Activated naive CD8-positive, alpha-beta T cell treated with anti-CD3 and anti-CD28 coated beads, Interleukin-2, amount 50 U/mL, for 16 hours (primary cell): Measurements from ENCODE around the gene S1PR1.

Experiments used
- DNase-seq: peaks from one replicate; pipeline ENCODE4 v3.0.0-alpha.2; 2020; ENCODE audit warnings: low read depth, low spot score

The S1PR1 gene

DNA sequence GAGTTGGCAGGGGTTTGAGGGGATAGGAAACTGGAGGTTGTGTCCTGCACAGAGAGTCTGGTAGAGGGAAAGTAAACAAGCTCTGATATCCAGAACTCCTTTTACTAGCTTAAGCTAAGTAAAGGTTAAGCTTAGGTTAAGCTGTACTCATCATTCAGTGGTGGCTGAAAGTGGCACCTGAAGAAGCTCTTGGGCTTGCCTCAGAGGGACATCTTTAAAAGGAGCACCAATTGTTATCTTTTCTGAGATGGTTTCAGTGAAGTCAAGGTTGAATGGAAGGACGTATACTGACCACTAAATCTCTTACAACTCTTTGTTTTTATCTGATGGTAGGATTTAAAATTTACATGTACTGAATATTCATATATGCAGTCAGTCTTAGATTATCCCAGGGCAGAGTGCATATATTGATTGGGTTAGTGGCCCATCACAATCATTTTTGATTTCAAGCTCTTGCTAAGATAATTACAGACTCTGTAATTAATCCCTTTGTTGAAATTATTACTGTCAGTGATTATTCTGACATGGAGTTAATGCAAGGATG is 43.3 kb downstream of the S1PR1 start:
- DNase-seq = no peak

DNA sequence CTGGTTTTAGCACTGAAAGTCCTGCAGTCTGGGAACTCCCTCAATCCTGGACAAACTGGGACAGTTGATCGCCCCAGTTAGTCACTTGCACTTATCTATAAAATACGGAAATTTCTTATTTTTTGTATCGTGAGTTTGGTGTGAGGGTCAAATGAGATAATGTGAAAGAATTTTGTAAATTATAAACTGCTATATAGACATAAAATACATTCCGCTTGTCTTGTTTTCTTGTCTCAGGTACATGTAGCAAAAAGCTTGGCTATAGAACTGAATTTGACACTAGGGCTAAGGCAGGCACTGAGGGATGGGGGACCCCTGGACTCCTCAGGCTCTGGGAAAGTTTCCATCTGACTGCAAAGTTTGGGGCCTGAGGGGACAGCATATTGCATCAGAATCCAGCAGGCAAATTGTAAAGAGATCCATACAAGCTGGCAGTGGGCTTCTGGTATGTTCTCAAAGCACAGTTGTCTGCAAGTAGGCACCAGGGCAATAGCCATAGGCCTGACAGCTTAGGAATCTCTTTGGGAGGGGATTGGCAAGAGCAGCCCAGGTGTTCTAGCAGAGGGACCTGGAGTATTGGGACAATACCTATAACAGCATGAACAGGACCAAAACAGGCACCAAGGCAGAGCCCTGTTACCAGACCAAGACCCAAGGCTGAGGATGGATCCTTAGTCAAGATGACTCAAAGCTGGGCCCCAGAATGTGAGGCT is 44.3 kb downstream of the S1PR1 start:
- no peak for DNase-seq

DNA sequence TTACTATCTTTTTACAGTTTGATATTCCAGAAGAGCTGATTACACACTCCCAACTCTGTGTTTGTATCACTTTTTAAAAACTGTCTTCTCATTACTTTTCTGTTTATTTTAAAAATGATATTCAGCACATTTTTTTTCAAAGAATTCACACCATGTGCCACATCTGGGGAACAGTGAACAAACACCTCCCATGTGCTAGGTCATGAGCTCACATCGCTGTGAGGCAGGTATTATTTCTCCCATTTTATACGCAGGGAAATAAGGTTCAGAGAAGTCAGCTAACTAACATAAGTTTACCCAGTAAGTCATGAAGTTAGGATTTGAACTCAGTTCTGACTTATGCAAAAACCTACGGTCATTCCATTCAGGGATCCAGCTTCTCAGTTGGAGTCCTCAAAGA is 44.9 kb downstream of the S1PR1 start:
- no peak for DNase-seq

DNA sequence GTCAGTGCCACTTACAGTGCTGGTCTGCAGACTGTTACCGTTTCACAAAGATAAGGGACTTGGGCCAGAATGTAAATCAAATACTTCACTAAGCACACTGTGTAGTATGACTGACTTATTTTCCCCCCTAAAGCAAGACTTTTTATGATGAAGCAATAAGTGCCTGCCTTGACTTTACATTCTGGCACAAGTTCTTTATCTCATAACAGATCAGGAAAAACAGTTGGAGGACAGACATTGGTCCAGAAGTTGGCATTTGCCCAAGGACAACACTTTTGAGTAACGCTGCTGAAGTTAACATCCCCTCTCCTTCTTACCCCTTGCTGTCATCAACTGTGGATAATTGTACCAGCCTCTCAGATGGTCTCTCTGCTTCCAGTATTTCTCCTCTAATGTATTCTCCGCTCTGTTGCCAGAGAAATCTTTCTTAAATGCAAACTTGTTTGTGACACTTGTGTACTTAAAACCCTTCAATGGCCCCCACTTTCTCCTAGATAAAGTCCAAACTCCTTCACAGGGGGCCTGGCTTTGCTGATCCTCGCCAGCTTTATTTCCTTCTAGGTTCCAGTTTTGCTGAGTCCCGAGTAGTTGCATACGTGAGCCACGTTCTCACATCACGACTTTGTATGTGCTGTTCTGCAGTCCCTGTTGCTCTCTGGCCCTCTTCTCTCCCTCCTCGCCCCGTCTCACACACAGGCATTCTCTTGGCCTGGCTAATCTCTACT is 45.7 kb downstream of the S1PR1 start:
- no peak for DNase-seq

DNA sequence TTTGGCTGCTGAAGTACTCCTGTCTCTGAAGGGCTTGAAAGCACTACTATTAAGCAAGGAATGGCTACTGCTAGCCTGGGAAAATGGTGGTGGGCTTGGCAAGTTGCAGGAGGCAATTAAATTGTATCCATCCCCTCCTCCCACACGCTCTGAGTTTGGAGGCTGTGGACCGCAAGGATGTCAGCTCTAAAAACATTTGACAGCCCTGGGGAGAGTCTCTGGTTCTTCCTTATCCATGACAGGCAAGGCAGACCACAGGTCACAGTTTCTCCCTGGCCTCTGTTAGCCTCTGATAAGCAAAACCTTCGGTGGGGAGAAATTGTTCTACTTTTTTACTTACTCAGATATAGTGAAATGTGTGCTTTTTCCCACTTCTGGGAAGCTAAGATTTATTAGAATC is 46.6 kb downstream of the S1PR1 start:
- no peak for DNase-seq

DNA sequence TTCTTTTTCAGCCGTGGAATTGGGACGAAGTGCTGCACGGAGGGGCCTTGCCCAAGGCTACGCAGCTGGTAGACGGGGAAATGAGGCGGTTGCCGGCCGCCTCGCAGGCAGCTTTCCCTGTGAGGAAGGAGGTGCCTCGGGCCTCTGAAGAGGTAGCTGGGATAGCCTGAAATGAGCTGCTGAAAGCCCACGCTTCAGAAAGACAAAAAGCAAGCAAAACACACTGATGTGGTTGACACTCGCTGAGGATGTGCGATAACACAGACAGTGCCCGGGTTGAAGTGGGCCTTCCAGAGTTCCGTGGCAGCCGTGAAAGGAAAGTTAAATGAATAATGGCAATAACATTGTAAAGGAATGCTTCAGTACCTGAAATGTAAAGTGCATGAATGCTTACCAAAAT is 47.2 kb downstream of the S1PR1 start:
- DNase-seq = peak; percentile 18

DNA sequence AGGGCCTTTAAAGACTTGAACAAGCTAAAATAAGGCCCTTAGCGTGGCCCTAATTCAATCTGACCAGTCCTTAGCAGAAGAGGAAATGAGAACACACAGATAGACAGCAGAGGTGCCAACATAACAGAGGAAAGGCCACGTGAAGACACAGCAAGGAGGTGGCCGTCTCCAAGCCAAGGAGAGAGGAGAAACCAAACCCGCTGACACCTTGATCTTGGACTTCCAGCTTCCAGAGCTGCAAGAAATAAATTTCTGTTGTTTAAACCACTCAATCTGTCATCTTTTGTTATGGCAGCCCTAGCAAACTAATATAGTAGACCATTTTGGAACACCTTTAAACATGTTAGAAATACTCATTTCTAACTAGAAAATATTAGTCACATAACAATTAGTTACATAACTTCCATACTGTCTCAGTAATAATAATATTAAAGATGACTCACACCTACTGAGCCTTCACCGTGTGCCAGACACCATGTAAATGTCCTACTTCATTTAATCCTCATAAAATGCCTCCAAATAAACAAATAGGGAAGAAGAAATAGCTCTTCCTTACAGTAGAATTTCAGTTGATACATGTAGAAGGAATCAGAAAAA is 47.9 kb downstream of the S1PR1 start:
- DNase-seq = no peak

DNA sequence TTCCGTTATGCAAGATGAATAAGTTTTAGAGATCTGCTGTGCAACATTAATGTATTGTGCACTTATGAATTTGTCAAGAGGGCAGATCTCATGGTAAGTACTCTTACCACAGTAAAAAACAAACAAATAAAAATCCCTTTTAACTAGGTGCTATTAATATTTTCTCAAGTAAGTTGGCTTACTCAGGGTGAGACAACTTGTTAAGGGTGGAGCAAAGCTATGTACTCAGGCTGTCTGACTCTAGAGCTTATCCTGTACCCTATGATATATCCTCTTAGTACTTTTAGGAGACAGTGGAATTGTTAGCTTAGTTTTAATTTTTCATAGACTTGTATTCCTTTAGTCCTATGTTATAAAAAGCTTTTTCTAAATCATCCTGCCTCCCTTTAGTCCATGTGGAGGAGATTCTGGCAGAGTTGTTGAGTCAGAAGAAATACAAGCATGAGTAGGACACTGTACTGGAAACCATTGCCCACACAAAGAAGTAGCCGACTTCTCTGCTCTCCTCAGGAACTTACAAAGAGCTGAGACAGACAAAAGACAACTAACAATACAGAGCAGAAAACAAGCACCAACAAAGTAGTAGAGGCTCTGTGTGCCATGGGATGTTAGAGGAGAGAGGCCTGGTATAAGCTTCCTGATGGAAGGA is 49.2 kb downstream of the S1PR1 start:
- DNase-seq = no peak

DNA sequence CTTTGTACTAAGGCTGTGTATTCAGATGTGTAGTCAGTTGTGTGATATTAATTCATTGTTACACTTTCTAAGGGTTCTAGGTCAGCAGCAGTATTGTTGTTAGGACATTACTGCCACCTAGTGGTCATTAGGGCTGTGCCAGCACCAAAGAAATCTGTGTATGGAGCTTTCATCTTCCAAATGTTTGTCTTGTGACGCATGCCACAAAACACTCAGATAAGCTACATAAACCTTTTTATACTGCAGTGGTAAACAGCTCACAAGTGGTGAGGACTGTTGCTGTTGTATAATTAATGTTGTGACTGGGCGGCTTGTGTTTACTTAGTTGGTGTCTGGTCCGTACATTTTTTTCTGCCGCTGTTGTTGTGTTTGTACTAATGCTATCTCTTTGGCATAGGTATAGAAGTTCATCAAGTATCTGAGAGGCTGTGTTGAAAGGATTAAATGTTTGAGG is 51.7 kb downstream of the S1PR1 start:
- peak; percentile 43 for DNase-seq

DNA sequence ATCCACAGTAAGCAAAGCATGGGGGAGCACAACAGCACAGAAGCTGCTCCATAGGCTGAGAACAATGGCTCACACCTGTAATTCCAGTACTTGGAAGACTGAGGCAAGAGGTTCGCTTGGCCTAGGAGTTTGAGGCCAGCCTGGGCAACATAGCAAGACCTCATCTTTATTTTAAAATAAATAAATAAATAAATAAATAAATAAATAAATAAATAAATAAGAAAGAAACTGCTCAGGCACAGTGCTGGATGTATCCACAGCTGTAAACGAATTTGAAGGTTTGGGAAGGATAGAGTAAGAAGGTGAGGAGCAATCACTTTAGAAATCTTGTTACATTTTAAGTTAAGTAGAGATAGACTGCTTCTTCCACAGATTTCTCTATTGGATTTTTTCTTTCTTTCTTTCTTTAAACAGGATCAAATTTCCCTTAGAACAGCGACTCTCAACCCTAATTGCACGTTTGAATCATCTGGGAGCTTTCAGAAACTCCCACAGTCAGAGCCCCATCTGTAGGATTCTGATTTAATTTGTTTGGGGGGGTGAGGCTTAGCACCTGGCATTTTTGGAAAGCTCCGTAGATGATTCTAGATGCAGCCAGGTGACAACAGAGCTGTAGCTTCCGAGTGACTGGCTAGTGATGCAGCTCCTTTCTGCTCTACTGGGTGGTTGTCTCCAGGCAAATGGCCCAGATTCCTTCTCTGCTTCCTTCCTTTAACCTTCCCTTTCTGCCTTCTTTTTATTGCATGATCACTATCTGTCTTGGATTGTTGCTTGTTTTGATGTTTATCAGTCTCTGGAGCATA is 53.5 kb downstream of the S1PR1 start:
- DNase-seq = no peak
